Left lobe of liver (tissue), 2 donors: ENCODE measurements around the gene ETV6. TPM values are rescaled to one million over a fixed set of nuclear protein-coding genes. Genes with fewer than 3 reads are reported as not detected.

Experiments used
- ATAC-seq: fragments of 200-7000 bp; cut with Tn5 transposase; one replicate; pipeline ENCODE4 v1.9.1; 2020; ENCODE audit warnings: mild to moderate bottlenecking, moderate library complexity
- DNase-seq: peaks from one replicate; pipeline ENCODE4 v3.0.0-alpha.2; 2020; ENCODE audit warnings: low spot score
- total RNA-seq: library from RNA; stranded (reverse); gene quantifications from one replicate; pipeline ENCODE4 v1.2.1, GENCODE V29; 2021
- donor health status: DM: no; HTN: no; CAD: no; lungs with moderate emphysema.
- donor health status: DM: no; HTN: yes; CAD: no.

The ETV6 gene
- total RNA-seq, 1 donor from 2014 or later = 10.8 TPM

GRCh38 chr12:11689591-11690186 lies 40.2 kb downstream of the ETV6 start:
- no peak for DNase-seq
- ATAC-seq = no peak

GRCh38 chr12:11693067-11693466 lies 43.6 kb downstream of the ETV6 start:
- ATAC-seq (no peak), DNase-seq (no peak)

GRCh38 chr12:11693601-11694000 lies 44.1 kb downstream of the ETV6 start:
- ATAC-seq (no peak), DNase-seq (no peak)

GRCh38 chr12:11694528-11694927 lies 45.1 kb downstream of the ETV6 start:
- ATAC-seq (no peak), DNase-seq (no peak)

GRCh38 chr12:11695321-11695720 lies 45.8 kb downstream of the ETV6 start:
- ATAC-seq (peak; percentile 60), DNase-seq (no peak)

GRCh38 chr12:11696084-11696483 lies 46.6 kb downstream of the ETV6 start:
- ATAC-seq = no peak
- DNase-seq = no peak

GRCh38 chr12:11697131-11697530 lies 47.7 kb downstream of the ETV6 start:
- no peak for DNase-seq
- ATAC-seq = no peak

- ATAC-seq (peak; percentile 50), DNase-seq (no peak)
Observed at GRCh38 chr12:11697670-11698387, 48.4 kb downstream of the ETV6 start.

GRCh38 chr12:11698729-11699128 lies 49.3 kb downstream of the ETV6 start:
- peak; percentile 78 for ATAC-seq
- DNase-seq = no peak

GRCh38 chr12:11701433-11701832 lies 52.0 kb downstream of the ETV6 start:
- ATAC-seq (no peak), DNase-seq (no peak)

GRCh38 chr12:11702959-11703358 lies 53.5 kb downstream of the ETV6 start:
- no peak for ATAC-seq
- no peak for DNase-seq

GRCh38 chr12:11703378-11703777 lies 53.9 kb downstream of the ETV6 start:
- DNase-seq = no peak

GRCh38 chr12:11704089-11704488 lies 54.6 kb downstream of the ETV6 start:
- no peak for ATAC-seq
- no peak for DNase-seq

More at GRCh38 chr12:11703378-11703777, 53.9 kb downstream of the ETV6 start:
- ATAC-seq = no peak

GRCh38 chr12:11705010-11705409 lies 55.5 kb downstream of the ETV6 start:
- peak; percentile 20 for ATAC-seq
- DNase-seq = no peak

GRCh38 chr12:11706509-11707379 lies 57.3 kb downstream of the ETV6 start:
- DNase-seq (no peak), ATAC-seq (peak; percentile 29)

GRCh38 chr12:11707535-11707934 lies 58.1 kb downstream of the ETV6 start:
- peak; percentile 76 for DNase-seq
- ATAC-seq = peak; percentile 85

GRCh38 chr12:11709513-11709912 lies 60.0 kb downstream of the ETV6 start:
- no peak for ATAC-seq

GRCh38 chr12:11710431-11710830 lies 61.0 kb downstream of the ETV6 start:
- DNase-seq = no peak
- ATAC-seq = no peak

More at GRCh38 chr12:11709513-11709912, 60.0 kb downstream of the ETV6 start:
- DNase-seq = no peak

- no peak for ATAC-seq
- no peak for DNase-seq
Observed at GRCh38 chr12:11710906-11711305, 61.4 kb downstream of the ETV6 start.

GRCh38 chr12:11711651-11712327 lies 62.3 kb downstream of the ETV6 start:
- ATAC-seq = no peak
- DNase-seq = no peak

- ATAC-seq = no peak
- no peak for DNase-seq
Observed at GRCh38 chr12:11712491-11712890, 63.0 kb downstream of the ETV6 start.
